IMR-90 (cell line): ENCODE measurements around the gene BLOC1S4. TPM values are rescaled to one million over a fixed set of nuclear protein-coding genes. Genes with fewer than 3 reads are reported as not detected.

Experiments
- ATAC-seq: fragments of 200-7000 bp; cut with Tn5 transposase; 2 replicates; pipeline ENCODE4 v1.9.1; 2020; ENCODE audit warnings: low read depth, mild to moderate bottlenecking, moderate library complexity
- BruUV-seq: library from RNA; stranded (reverse); fragments of 400-500 nt; replicated peaks from 2 replicates; lab custom pipeline; 2021; lab: Mats Ljungman, UMichigan
- CTCF ChIA-PET: fragments of 300-600 bp; formaldehyde crosslinking; extraction: SDS; loops from one replicate; lab custom pipeline; 2021; ENCODE audit warnings: antibody characterized with exemption; lab: Yijun Ruan, JAX
- POLR2A ChIA-PET: fragments of 300-600 bp; sonication (Branson Sonifier 250); formaldehyde crosslinking; loops from one replicate; lab custom pipeline; 2022; ENCODE audit warnings: antibody characterized with exemption; ENCODE audit not compliant: unreplicated experiment; lab: Charles Lee
- DNase-seq: peaks from one replicate; pipeline ENCODE4 v3.0.0; 2013
- H2AFZ ChIP-seq: replicated peaks from 2 replicates; pipeline ENCODE3; 2013; ENCODE audit warnings: low read length, mild to moderate bottlenecking; ENCODE audit not compliant: poor library complexity
- H2AK5ac ChIP-seq: 2 replicates; pipeline ENCODE4 v1.6.1; 2013; ENCODE audit warnings: low read depth, low read length, inconsistent platforms
- H2AK9ac ChIP-seq: replicated peaks from 2 replicates; pipeline ENCODE3; 2013; ENCODE audit warnings: mild to moderate bottlenecking, low read depth, low read length, moderate library complexity; ENCODE audit not compliant: poor library complexity
- H2BK120ac ChIP-seq: 2 replicates; pipeline ENCODE4 v1.6.1; 2013; ENCODE audit warnings: low read depth, low read length, inconsistent platforms
- H2BK15ac ChIP-seq: 3 replicates; pipeline ENCODE4 v1.6.1; 2013; ENCODE audit warnings: low read depth, low read length, inconsistent platforms
- H2BK20ac ChIP-seq: 2 replicates; pipeline ENCODE4 v1.6.1; 2013; ENCODE audit warnings: low read depth, mild to moderate bottlenecking, inconsistent platforms, low read length, moderate library complexity
- H2BK5ac ChIP-seq: 2 replicates; pipeline ENCODE4 v1.6.1; 2013; ENCODE audit warnings: mild to moderate bottlenecking, low read depth, low read length, inconsistent platforms; ENCODE audit not compliant: poor library complexity, severe bottlenecking
- H3K14ac ChIP-seq: replicated peaks from 2 replicates; pipeline ENCODE4 v1.6.1; 2013; ENCODE audit warnings: low read depth, low read length, inconsistent platforms
- H3K18ac ChIP-seq: 2 replicates; pipeline ENCODE4 v1.6.1; 2013; ENCODE audit warnings: low read depth, low read length, control low read depth
- H3K23ac ChIP-seq: 2 replicates; pipeline ENCODE4 v1.6.1; 2013; ENCODE audit warnings: low read depth, low read length, inconsistent platforms
- H3K27ac ChIP-seq: 2 replicates; pipeline ENCODE4 v1.5.1; 2013; ENCODE audit warnings: mild to moderate bottlenecking, control low read depth, low read length; ENCODE audit not compliant: insufficient read depth
- H3K27me3 ChIP-seq: 2 replicates; pipeline ENCODE4 v1.6.1; 2013; ENCODE audit warnings: low read length; ENCODE audit not compliant: control insufficient read depth, insufficient read depth
- H3K36me3 ChIP-seq: 2 replicates; pipeline ENCODE4 v1.6.1; 2013; ENCODE audit warnings: low read length, mixed read lengths; ENCODE audit not compliant: control insufficient read depth, insufficient read depth
- H3K4ac ChIP-seq: 2 replicates; pipeline ENCODE4 v1.6.1; 2013; ENCODE audit warnings: low read depth, low read length, inconsistent platforms
- H3K4me1 ChIP-seq: 2 replicates; pipeline ENCODE4 v1.6.1; 2013; ENCODE audit warnings: low read length, mixed read lengths; ENCODE audit not compliant: control insufficient read depth, insufficient read depth
- H3K4me2 ChIP-seq: 2 replicates; pipeline ENCODE4 v1.6.1; 2013; ENCODE audit warnings: low read depth, mild to moderate bottlenecking, control low read depth, low read length, moderate library complexity
- H3K4me3 ChIP-seq: 2 replicates; pipeline ENCODE4 v1.5.1; 2013; ENCODE audit warnings: low read depth, mild to moderate bottlenecking, control low read depth, low read length, moderate library complexity; ENCODE audit not compliant: insufficient read depth
- H3K56ac ChIP-seq: 2 replicates; pipeline ENCODE4 v1.6.1; 2013; ENCODE audit warnings: low read length, inconsistent platforms; ENCODE audit not compliant: insufficient read depth; ENCODE audit errors: extremely low read depth
- H3K79me1 ChIP-seq, 2 experiments: 2 replicates each; pipeline ENCODE4 v1.6.1; 2013; ENCODE audit warnings: low read length in 2 of 2, inconsistent platforms in 1 of 2, low read depth in 1 of 2
- H3K9ac ChIP-seq: 2 replicates; pipeline ENCODE4 v1.6.1; 2013; ENCODE audit warnings: low read depth, low read length, control low read depth
- H3K9me1 ChIP-seq: 2 replicates; pipeline ENCODE4 v1.6.1; 2013; ENCODE audit warnings: low read length, inconsistent platforms; ENCODE audit not compliant: insufficient read depth
- H3K9me3 ChIP-seq: 2 replicates; pipeline ENCODE4 v1.6.1; 2013; ENCODE audit warnings: low read length; ENCODE audit not compliant: control insufficient read depth, insufficient read depth
- H4K20me1 ChIP-seq: 2 replicates; pipeline ENCODE4 v1.6.1; 2013; ENCODE audit warnings: low read length, inconsistent platforms; ENCODE audit not compliant: insufficient read depth
- H4K5ac ChIP-seq: 2 replicates; pipeline ENCODE4 v1.6.1; 2013; ENCODE audit warnings: mild to moderate bottlenecking, low read depth, low read length, control low read depth
- H4K8ac ChIP-seq, 2 experiments: 2 replicates each; pipeline ENCODE4 v1.6.1; 2013; ENCODE audit warnings: low read depth in 2 of 2, low read length in 2 of 2, control low read depth in 1 of 2, inconsistent platforms in 1 of 2
- H4K91ac ChIP-seq: 2 replicates; pipeline ENCODE4 v1.6.1; 2013; ENCODE audit warnings: low read depth, low read length, inconsistent platforms; ENCODE audit not compliant: insufficient read depth
- BHLHE40 ChIP-seq: fragments of 150-350 bp; IDR thresholded peaks from 2 replicates; pipeline ENCODE4 v1.6.1; 2016; ENCODE audit warnings: mild to moderate bottlenecking, low read depth, low read length
- CEBPB ChIP-seq: IDR thresholded peaks from 2 replicates; pipeline ENCODE4 v1.6.1; 2012; ENCODE audit warnings: low read depth, low read length, improper control_type of control experiment
- CHD1 ChIP-seq: IDR thresholded peaks from 2 replicates; pipeline ENCODE4 v1.6.1; 2012; ENCODE audit warnings: low read depth, low read length, improper control_type of control experiment
- FOS ChIP-seq: fragments of 150-350 bp; IDR thresholded peaks from 2 replicates; pipeline ENCODE4 v1.6.1; 2016; ENCODE audit warnings: low read depth, low read length
- MAFK ChIP-seq: IDR thresholded peaks from 2 replicates; pipeline ENCODE4 v1.6.1; 2012; ENCODE audit warnings: low read depth, low read length, improper control_type of control experiment
- MAZ ChIP-seq: IDR thresholded peaks from 2 replicates; pipeline ENCODE4 v1.6.1; 2012; ENCODE audit warnings: low read depth, mild to moderate bottlenecking, low read length, improper control_type of control experiment, moderate library complexity, borderline replicate concordance
- MXI1 ChIP-seq: IDR thresholded peaks from 2 replicates; pipeline ENCODE4 v1.6.1; 2012; ENCODE audit warnings: low read depth, mild to moderate bottlenecking, low read length, moderate library complexity, borderline replicate concordance
- NFE2L2 ChIP-seq: fragments of 150-350 bp; IDR thresholded peaks from 2 replicates; pipeline ENCODE4 v1.6.1; 2016; ENCODE audit warnings: low read depth, mild to moderate bottlenecking, low read length
- POLR2A ChIP-seq: IDR thresholded peaks from 2 replicates; pipeline ENCODE4 v1.6.1; 2012; ENCODE audit warnings: mild to moderate bottlenecking, low read depth, low read length
- RAD21 ChIP-seq: IDR thresholded peaks from 2 replicates; pipeline ENCODE4 v1.6.1; 2012; ENCODE audit warnings: low read length, improper control_type of control experiment
- RCOR1 ChIP-seq: IDR thresholded peaks from 2 replicates; pipeline ENCODE4 v1.6.1; 2012; ENCODE audit warnings: mild to moderate bottlenecking, low read length, improper control_type of control experiment; ENCODE audit not compliant: insufficient replicate concordance
- SMC3 ChIP-seq: fragments of 150-350 bp; IDR thresholded peaks from 2 replicates; pipeline ENCODE4 v1.6.1; 2016; ENCODE audit warnings: low read depth, mild to moderate bottlenecking, antibody characterized with exemption, low read length, moderate library complexity
- WGBS, 2 experiments: methylation state at CpG; one replicate each; pipeline versions ENCODE4 v1.1.5 to v1.1.7; 2013; ENCODE audit warnings: missing lambda C conversion rate in 2 of 2; ENCODE audit not compliant: insufficient read length in 1 of 2; ENCODE audit errors: extremely low coverage in 2 of 2; 5-methylcytosine and 5-hydroxymethylcytosine counted together
- dilution Hi-C: fragments of 300-500 bp; cut with HindIII; formaldehyde crosslinking; loops from one replicate; pipeline ENCODE4 v1.14.3; 2018; ENCODE audit warnings: low sequenced_read_pairs; ENCODE audit not compliant: unreplicated experiment
- in situ Hi-C: fragments of 300-500 bp; cut with MboI; formaldehyde crosslinking; loops from 3 replicates; pipeline ENCODE4 v1.14.3; 2019; ENCODE audit warnings: low sequenced_read_pairs, inconsistent platforms, mixed read lengths
- intact Hi-C: fragments of 100-400 bp; cut with micrococcal nuclease; formaldehyde crosslinking; loops from 2 replicates; pipeline ENCODE4 v1.10.0; 2022
- polyA plus RNA-seq, 3 experiments: library from polyadenylated mRNA; depleted of rRNA; stranded (reverse); fragments of >200 nt; gene quantifications; 2 replicates each; pipeline ENCODE4 v1.2.3, GENCODE V29; 2012; ENCODE audit warnings: low replicate concordance in 1 of 3
- total RNA-seq: library from RNA; depleted of rRNA; stranded (reverse); fragments of >200 nt; gene quantifications from 2 replicates; pipeline ENCODE4 v1.2.3, GENCODE V29; 2012
- TF ChIP-seq, protein P1 (sequence below): fragments of 150-350 bp; IDR thresholded peaks from 2 replicates; pipeline ENCODE4 v1.6.1; 2017; ENCODE audit warnings: mild to moderate bottlenecking, antibody characterized with exemption, low read length, low read depth
- TF ChIP-seq, protein P2 (sequence below): conservative IDR thresholded peaks from 2 replicates; pipeline ENCODE4 v1.5.1; 2012; ENCODE audit warnings: mild to moderate bottlenecking, low read depth, low read length, improper control_type of control experiment

BLOC1S4 gene
- total and polyA plus RNA-seq, 2 of the 4 experiments (the other 2 are of a cell fraction) = 8.8 to 22.1 TPM

DNA sequence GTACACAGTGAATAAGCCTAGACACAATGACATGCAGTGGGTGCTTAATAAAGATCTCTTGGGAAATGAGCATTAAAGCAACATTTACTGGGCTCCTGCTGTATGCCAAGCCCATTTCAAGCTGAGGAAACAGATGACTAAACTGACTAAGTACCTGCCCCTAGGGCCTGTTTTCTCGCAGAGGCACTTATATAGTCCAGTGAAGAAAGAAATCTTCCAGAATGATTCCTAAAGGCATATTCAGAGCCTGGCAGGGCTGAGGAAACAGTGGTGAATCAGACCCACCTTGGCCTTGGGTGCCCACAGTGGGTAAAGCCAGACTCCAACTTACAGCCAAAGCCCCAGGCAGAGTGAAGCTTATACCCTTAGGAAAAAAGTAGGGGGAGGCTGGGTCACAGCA lies 44.3 kb upstream of the BLOC1S4 start:
- Histone ChIP-seq H3K27ac (no peak overlapping the region), H3K4me3 (no peak overlapping the region), H3K36me3 (peaks cover 6% of the 10 kb centered on the region), H3K9me3 (no peaks in the 10 kb centered on the region), H3K23ac (no peak overlapping the region), H3K79me1 (peaks cover 16 to 23% of the 10 kb centered on the region in 2 experiments; a peak in 3 of 4 replicates), H3K4ac (no peak overlapping the region), H2AK9ac (no peak overlapping the region), H3K18ac (no peak overlapping the region), H3K4me1 (peaks cover 19% of the 10 kb centered on the region), H2BK120ac (no peak overlapping the region), H4K91ac (no peak overlapping the region), H3K27me3 (no peaks in the 10 kb centered on the region), H4K20me1 (peaks cover 19% of the 10 kb centered on the region), H2AK5ac (no peak overlapping the region), H3K4me2 (no peak overlapping the region), H2AFZ (no peak overlapping the region), H2BK15ac (no peak overlapping the region), H3K9me1 (peaks cover 19% of the 10 kb centered on the region), H4K5ac (no peak overlapping the region), H2BK5ac (no peak overlapping the region), H3K9ac (no peak overlapping the region), H3K56ac (no peak overlapping the region), H4K8ac (no peak overlapping the region), H3K14ac (no peak overlapping the region), H2BK20ac (no peak overlapping the region)
- dilution Hi-C loops = no loop called here
- in situ Hi-C loops = no loop called here
- TF ChIP-seq MAFK = no peak
- no peak for TF ChIP-seq MXI1
- no peak for TF ChIP-seq RAD21
- TF ChIP-seq CEBPB = no peak
- TF ChIP-seq, protein P1, sequence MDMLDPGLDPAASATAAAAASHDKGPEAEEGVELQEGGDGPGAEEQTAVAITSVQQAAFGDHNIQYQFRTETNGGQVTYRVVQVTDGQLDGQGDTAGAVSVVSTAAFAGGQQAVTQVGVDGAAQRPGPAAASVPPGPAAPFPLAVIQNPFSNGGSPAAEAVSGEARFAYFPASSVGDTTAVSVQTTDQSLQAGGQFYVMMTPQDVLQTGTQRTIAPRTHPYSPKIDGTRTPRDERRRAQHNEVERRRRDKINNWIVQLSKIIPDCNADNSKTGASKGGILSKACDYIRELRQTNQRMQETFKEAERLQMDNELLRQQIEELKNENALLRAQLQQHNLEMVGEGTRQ = no peak
- TF ChIP-seq POLR2A = no peak
- TF ChIP-seq, protein P2, sequence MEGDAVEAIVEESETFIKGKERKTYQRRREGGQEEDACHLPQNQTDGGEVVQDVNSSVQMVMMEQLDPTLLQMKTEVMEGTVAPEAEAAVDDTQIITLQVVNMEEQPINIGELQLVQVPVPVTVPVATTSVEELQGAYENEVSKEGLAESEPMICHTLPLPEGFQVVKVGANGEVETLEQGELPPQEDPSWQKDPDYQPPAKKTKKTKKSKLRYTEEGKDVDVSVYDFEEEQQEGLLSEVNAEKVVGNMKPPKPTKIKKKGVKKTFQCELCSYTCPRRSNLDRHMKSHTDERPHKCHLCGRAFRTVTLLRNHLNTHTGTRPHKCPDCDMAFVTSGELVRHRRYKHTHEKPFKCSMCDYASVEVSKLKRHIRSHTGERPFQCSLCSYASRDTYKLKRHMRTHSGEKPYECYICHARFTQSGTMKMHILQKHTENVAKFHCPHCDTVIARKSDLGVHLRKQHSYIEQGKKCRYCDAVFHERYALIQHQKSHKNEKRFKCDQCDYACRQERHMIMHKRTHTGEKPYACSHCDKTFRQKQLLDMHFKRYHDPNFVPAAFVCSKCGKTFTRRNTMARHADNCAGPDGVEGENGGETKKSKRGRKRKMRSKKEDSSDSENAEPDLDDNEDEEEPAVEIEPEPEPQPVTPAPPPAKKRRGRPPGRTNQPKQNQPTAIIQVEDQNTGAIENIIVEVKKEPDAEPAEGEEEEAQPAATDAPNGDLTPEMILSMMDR = no peak
- no peak for TF ChIP-seq RCOR1
- no peak for TF ChIP-seq FOS
- no peak for TF ChIP-seq CHD1
- no peak for TF ChIP-seq MAZ
- TF ChIP-seq NFE2L2 = no peak
- TF ChIP-seq SMC3 = no peak
- TF ChIP-seq BHLHE40 = no peak
- intact Hi-C loops = no loop called here
- ATAC-seq (no peak), DNase-seq (no peak)
- no TSS peak for BruUV-seq
- WGBS, 2 experiments = no CpG with 5 or more reads among the region's 1 CpG
- ChIA-PET POLR2A (no interaction called here), CTCF (no interaction called here)
